K562 (cell line): ENCODE results near the gene RAI14. TPM values are rescaled to one million over a fixed set of nuclear protein-coding genes. Genes with fewer than 3 reads are reported as not detected.
A peak's percentile ranks its signal among the peaks of the same experiment; 100 is the strongest.

ENCODE experiments used
- CTBP1 ChIP-seq: fragments of 450-650 bp; IDR thresholded peaks from 2 replicates; pipeline ENCODE4 v1.6.1; 2016; ENCODE audit warnings: borderline replicate concordance
- CXXC5 ChIP-seq: fragments of 250-450 bp; sonication (Bioruptor Pico); IDR thresholded peaks from 2 replicates; pipeline ENCODE4 v1.8.0; 2022; ENCODE audit warnings: inconsistent platforms, mild to moderate bottlenecking, moderate library complexity
- FOXJ3 ChIP-seq: sonication (generic); formaldehyde crosslinking; IDR thresholded peaks from 2 replicates; pipeline ENCODE4 v1.4.0; 2020; ENCODE audit warnings: mild to moderate bottlenecking, missing genetic modification reagents
- HCFC1 ChIP-seq: IDR thresholded peaks from 2 replicates; pipeline ENCODE4 v1.6.1; 2012; ENCODE audit warnings: low read depth, low read length, improper control_type of control experiment
- HDAC1 ChIP-seq, 2 experiments: fragments of 450-650 bp; IDR thresholded peaks; 2 replicates each; pipeline ENCODE4 v1.6.1; 2016 to 2017; ENCODE audit warnings: inconsistent platforms in 1 of 2, mild to moderate bottlenecking in 1 of 2, moderate library complexity in 1 of 2
- JUND ChIP-seq, 2 experiments: IDR thresholded peaks; 2 replicates in 1 of 2; 3 replicates in 1 of 2; pipeline ENCODE4 v1.6.1; 2011; ENCODE audit warnings: borderline replicate concordance in 2 of 2, low read depth in 2 of 2, low read length in 2 of 2, improper control_type of control experiment in 1 of 2, missing biosample characterization in 1 of 2, missing genetic modification characterization in 1 of 2, missing genetic modification reagents in 1 of 2
- NFE2L1 ChIP-seq: fragments of 450-650 bp; IDR thresholded peaks from 2 replicates; pipeline ENCODE4 v1.6.1; 2016; ENCODE audit warnings: missing genetic modification characterization, low read depth, mild to moderate bottlenecking, missing compliant biosample characterization, moderate library complexity, borderline replicate concordance
- NR2C2 ChIP-seq, 2 experiments: fragments of 200-800 bp in 1 of 2; sonication (Bioruptor generic) in 1 of 2; sonication (generic) in 1 of 2; formaldehyde crosslinking in 1 of 2; IDR thresholded peaks; 2 replicates each; pipeline versions ENCODE4 v1.6.1 to v1.8.0; 2016 to 2022; ENCODE audit warnings: mild to moderate bottlenecking in 1 of 2, missing compliant biosample characterization in 1 of 2, missing genetic modification characterization in 1 of 2, missing genetic modification reagents in 1 of 2
- POLR2AphosphoS5 ChIP-seq: IDR thresholded peaks from 2 replicates; pipeline ENCODE4 v1.6.1; 2011; ENCODE audit warnings: mild to moderate bottlenecking, low read depth, low read length, moderate library complexity; ENCODE audit not compliant: control insufficient read depth, insufficient read depth
- polyA plus RNA-seq, 8 experiments: library from polyadenylated mRNA; depleted of rRNA in 4 of 8; stranded (reverse) in 5 of 8; unstranded in 3 of 8; fragments of >200 nt; fragmentation: Nextera tagmentation in 2 of 8; fragmentation: Illumina TruSeq in 1 of 8; extraction: Ambion mirVana in 2 of 8; extraction: Trizol in 1 of 8; gene quantifications; 2 replicates each; pipeline versions ENCODE4 v1.2.1 to v1.2.3, GENCODE V29; 2011 to 2014; ENCODE audit warnings: inconsistent platforms in 1 of 8, missing spikeins in 1 of 8
- total RNA-seq, 7 experiments: library from RNA; depleted of rRNA in 6 of 7; stranded (reverse); fragments of >200 nt in 6 of 7; fragmentation: Illumina TruSeq in 2 of 7; extraction: Trizol in 2 of 7; gene quantifications; 2 replicates each; pipeline versions ENCODE4 v1.2.1 to v1.2.3, GENCODE V29; 2011 to 2021; ENCODE audit warnings: low replicate concordance in 1 of 7
- TF ChIP-seq, protein P1 (sequence below): fragments of 450-650 bp; IDR thresholded peaks from 2 replicates; pipeline ENCODE4 v1.6.1; 2016; ENCODE audit warnings: low read depth
- TF ChIP-seq, protein P2 (sequence below): fragments of 450-650 bp; IDR thresholded peaks from 2 replicates; pipeline ENCODE4 v1.6.1; 2014; ENCODE audit warnings: low read depth, mild to moderate bottlenecking, moderate library complexity, borderline replicate concordance
- TF ChIP-seq, protein P3 (sequence below): sonication (generic); formaldehyde crosslinking; IDR thresholded peaks from 2 replicates; pipeline ENCODE4 v1.8.0; 2022; ENCODE audit warnings: mild to moderate bottlenecking, missing genetic modification reagents

Gene RAI14
- total and polyA plus RNA-seq, 9 of the 15 experiments (the other 6 are each of a cell fraction or from before 2014, with no cell fraction given) = 11.3 to 82.5 (median 34.8) TPM

DNA sequence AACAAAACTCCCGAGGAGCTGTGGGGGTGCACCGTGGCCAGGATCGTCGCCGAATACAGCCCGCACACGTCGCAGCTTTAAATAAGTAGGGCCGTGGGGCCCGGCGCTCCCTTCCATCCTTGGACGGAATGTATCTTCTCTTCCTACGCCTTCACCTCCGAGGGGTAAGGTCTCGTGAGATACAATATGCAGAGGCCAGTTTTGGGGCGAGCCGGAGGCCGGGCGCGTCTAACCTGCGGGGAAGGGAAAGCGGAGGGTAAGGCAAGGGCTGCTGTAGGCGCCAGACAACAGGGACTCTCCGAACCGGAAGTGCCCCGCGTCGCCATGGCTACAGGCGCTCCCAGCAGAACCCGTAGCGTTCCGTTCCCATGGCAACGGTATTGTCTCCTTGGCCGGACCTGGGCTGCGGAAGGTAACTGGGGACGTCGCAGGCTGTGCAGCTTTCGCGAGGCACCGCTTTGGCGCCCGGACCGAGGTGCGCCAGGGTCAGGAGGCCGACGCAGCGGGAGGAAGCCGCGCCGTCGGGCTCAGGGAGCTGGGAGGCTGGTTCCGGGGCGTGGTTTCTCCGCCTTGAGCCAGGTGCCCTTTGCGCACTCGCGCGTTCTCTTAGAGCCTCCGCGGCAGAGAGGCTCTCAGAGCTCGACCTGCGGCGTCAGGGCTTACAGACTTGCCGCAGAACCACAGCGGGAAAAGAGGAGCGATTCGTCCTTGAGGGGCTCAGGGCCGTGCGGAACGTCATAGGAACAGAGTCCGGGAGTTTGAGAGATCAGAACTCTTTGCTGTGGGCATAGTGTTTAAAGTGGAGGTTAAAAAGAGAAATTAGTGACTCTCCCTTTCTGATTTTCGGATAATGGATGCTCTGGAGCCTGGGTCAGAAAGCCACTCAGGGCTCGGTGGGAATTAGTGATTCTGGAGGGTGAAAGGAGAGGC is 182.9 kb downstream of the RAI14 start, which contains the start of gene TTC23L (continued):
- TF ChIP-seq, protein P1, sequence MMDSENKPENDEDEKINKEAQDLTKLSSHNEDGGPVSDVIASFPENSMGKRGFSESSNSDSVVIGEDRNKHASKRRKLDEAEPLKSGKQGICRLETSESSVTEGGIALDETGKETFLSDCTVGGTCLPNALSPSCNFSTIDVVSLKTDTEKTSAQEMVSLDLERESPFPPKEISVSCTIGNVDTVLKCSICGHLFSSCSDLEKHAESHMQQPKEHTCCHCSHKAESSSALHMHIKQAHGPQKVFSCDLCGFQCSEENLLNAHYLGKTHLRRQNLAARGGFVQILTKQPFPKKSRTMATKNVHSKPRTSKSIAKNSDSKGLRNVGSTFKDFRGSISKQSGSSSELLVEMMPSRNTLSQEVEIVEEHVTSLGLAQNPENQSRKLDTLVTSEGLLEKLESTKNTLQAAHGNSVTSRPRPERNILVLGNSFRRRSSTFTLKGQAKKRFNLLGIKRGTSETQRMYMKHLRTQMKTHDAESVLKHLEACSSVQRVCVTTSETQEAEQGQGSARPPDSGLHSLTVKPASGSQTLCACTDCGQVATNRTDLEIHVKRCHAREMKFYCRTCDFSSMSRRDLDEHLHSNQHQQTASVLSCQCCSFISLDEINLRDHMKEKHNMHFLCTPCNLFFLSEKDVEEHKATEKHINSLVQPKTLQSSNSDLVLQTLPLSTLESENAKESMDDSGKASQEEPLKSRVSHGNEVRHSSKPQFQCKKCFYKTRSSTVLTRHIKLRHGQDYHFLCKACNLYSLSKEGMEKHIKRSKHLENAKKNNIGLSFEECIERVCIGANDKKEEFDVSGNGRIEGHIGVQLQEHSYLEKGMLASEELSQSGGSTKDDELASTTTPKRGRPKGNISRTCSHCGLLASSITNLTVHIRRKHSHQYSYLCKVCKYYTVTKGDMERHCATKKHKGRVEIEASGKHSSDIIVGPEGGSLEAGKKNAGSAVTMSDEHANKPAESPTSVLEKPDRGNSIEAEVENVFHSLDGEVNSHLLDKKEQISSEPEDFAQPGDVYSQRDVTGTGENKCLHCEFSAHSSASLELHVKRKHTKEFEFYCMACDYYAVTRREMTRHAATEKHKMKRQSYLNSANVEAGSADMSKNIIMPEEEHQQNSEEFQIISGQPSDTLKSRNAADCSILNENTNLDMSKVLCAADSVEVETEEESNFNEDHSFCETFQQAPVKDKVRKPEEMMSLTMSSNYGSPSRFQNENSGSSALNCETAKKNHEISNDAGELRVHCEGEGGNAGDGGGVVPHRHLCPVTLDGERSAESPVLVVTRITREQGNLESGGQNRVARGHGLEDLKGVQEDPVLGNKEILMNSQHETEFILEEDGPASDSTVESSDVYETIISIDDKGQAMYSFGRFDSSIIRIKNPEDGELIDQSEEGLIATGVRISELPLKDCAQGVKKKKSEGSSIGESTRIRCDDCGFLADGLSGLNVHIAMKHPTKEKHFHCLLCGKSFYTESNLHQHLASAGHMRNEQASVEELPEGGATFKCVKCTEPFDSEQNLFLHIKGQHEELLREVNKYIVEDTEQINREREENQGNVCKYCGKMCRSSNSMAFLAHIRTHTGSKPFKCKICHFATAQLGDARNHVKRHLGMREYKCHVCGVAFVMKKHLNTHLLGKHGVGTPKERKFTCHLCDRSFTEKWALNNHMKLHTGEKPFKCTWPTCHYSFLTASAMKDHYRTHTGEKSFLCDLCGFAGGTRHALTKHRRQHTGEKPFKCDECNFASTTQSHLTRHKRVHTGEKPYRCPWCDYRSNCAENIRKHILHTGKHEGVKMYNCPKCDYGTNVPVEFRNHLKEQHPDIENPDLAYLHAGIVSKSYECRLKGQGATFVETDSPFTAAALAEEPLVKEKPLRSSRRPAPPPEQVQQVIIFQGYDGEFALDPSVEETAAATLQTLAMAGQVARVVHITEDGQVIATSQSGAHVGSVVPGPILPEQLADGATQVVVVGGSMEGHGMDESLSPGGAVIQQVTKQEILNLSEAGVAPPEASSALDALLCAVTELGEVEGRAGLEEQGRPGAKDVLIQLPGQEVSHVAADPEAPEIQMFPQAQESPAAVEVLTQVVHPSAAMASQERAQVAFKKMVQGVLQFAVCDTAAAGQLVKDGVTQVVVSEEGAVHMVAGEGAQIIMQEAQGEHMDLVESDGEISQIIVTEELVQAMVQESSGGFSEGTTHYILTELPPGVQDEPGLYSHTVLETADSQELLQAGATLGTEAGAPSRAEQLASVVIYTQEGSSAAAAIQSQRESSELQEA = peak; percentile 65; the same call in 1 of the 2 replicates
- peak; percentile 91 for TF ChIP-seq CXXC5
- no peak for TF ChIP-seq FOXJ3
- TF ChIP-seq NR2C2 (CRISPR knock-in tag; IDR thresholded peaks at IDR 0.05) = peak; percentile 69; the same call in 1 of the 2 replicates
- TF ChIP-seq NR2C2 (tag; IDR thresholded peaks at IDR 0.05) = peak; percentile 84
- peak; percentile 28; the same call in 1 of the 2 replicates for TF ChIP-seq HCFC1
- peak; percentile 50; the same call in 1 of the 2 replicates for TF ChIP-seq POLR2AphosphoS5
- TF ChIP-seq, protein P2, sequence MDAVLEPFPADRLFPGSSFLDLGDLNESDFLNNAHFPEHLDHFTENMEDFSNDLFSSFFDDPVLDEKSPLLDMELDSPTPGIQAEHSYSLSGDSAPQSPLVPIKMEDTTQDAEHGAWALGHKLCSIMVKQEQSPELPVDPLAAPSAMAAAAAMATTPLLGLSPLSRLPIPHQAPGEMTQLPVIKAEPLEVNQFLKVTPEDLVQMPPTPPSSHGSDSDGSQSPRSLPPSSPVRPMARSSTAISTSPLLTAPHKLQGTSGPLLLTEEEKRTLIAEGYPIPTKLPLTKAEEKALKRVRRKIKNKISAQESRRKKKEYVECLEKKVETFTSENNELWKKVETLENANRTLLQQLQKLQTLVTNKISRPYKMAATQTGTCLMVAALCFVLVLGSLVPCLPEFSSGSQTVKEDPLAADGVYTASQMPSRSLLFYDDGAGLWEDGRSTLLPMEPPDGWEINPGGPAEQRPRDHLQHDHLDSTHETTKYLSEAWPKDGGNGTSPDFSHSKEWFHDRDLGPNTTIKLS = peak; percentile 54; the same call in 1 of the 2 replicates
- TF ChIP-seq HDAC1 (IDR thresholded peaks at IDR 0.05) = peak in 1 of 2 experiments; percentile 96; a peak in 2 of 4 replicates
- TF ChIP-seq, protein P3, sequence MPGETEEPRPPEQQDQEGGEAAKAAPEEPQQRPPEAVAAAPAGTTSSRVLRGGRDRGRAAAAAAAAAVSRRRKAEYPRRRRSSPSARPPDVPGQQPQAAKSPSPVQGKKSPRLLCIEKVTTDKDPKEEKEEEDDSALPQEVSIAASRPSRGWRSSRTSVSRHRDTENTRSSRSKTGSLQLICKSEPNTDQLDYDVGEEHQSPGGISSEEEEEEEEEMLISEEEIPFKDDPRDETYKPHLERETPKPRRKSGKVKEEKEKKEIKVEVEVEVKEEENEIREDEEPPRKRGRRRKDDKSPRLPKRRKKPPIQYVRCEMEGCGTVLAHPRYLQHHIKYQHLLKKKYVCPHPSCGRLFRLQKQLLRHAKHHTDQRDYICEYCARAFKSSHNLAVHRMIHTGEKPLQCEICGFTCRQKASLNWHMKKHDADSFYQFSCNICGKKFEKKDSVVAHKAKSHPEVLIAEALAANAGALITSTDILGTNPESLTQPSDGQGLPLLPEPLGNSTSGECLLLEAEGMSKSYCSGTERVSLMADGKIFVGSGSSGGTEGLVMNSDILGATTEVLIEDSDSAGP (CRISPR knock-in tag) = peak; percentile 55; the same call in 1 of the 2 replicates
- peak; percentile 82; the same call in 1 of the 2 replicates for TF ChIP-seq CTBP1
- no peak for TF ChIP-seq JUND (IDR thresholded peaks at IDR 0.05; ENCODE audit: borderline replicate concordance, low read depth, low read length)
- TF ChIP-seq JUND (tag; IDR thresholded peaks at IDR 0.05; ENCODE audit: borderline replicate concordance, low read depth, low read length) = peak; percentile 35; the same call in 1 of the 3 replicates
- TF ChIP-seq NFE2L1 = no peak
